IPS-NIHi7 (cell line): ENCODE data around the gene BEX2.
A peak's percentile ranks its signal among the peaks of the same experiment; 100 is the strongest.
"Not testable (repeated sequence)": the region's sequence is repeated elsewhere in the genome, so short reads cannot be mapped to it uniquely, and the experiment has no call there.

Experiments used
- DNase-seq: peaks from one replicate; pipeline ENCODE4 v3.0.0; 2012; ENCODE audit warnings: mixed read lengths; ENCODE audit errors: extremely low spot score

The BEX2 gene

GRCh38 chrX:103310555-103311398 is at the start of gene BEX2:
Gene BEX2 (minus strand): TSS chrX:103310990. CDS start chrX:103309976, 1,014 bp downstream.
- DNase-seq, result peak; percentile 97

- no peak for DNase-seq
Measured at GRCh38 chrX:103360092-103360491, 49.3 kb upstream of the BEX2 start.

- DNase-seq, result not testable (repeated sequence)
Measured at GRCh38 chrX:103359605-103360004, 48.8 kb upstream of the BEX2 start.

GRCh38 chrX:103357871-103358270 is 47.1 kb upstream of the BEX2 start:
- DNase-seq, result no peak

- DNase-seq, result peak; percentile 30
Measured at GRCh38 chrX:103356858-103357257, 46.1 kb upstream of the BEX2 start.

GRCh38 chrX:103356130-103356798 is 45.5 kb upstream of the BEX2 start, which contains the start of gene TCEAL9:
Gene TCEAL9 (plus strand): TSS chrX:103356506. CDS start chrX:103357685, 1,179 bp downstream.
- peak; percentile 63 for DNase-seq

GRCh38 chrX:103347682-103348397 is 37.0 kb upstream of the BEX2 start:
- peak; percentile 36 for DNase-seq

GRCh38 chrX:103344606-103345005 is 33.8 kb upstream of the BEX2 start:
- DNase-seq, result no peak

GRCh38 chrX:103343105-103343504 is 32.3 kb upstream of the BEX2 start:
- DNase-seq, result no peak

GRCh38 chrX:103338663-103339062 is 27.9 kb upstream of the BEX2 start:
- no peak for DNase-seq

- DNase-seq, result peak; percentile 67
Measured at GRCh38 chrX:103330681-103331288, 20.0 kb upstream of the BEX2 start.

- DNase-seq, result peak; percentile 43
Measured at GRCh38 chrX:103329991-103330390, 19.2 kb upstream of the BEX2 start, which contains the start of gene TCEAL7. Gene TCEAL7 (plus strand): TSS chrX:103330239. CDS start chrX:103331404, 1,165 bp downstream.

GRCh38 chrX:103311399-103311780 is 600 bp upstream of the BEX2 start:
- no peak for DNase-seq

GRCh38 chrX:103309860-103310554 is 783 bp downstream of the BEX2 start:
- DNase-seq, result no peak

GRCh38 chrX:103305666-103306065 is 5.1 kb downstream of the BEX2 start:
- DNase-seq, result not testable (repeated sequence)

- DNase-seq, result no peak
Measured at GRCh38 chrX:103304705-103305104, 6.1 kb downstream of the BEX2 start.

- DNase-seq, result no peak
Measured at GRCh38 chrX:103293118-103293517, 17.7 kb downstream of the BEX2 start.

GRCh38 chrX:103279624-103280023 is 31.2 kb downstream of the BEX2 start:
- DNase-seq, result no peak

GRCh38 chrX:103276581-103277002 is 34.2 kb downstream of the BEX2 start, which contains the start of gene TCEAL5:
Gene TCEAL5 (minus strand): TSS chrX:103276750. CDS start chrX:103274563, 2,187 bp downstream.
- DNase-seq, result no peak

GRCh38 chrX:103275947-103276567 is 34.7 kb downstream of the BEX2 start:
- DNase-seq, result no peak
